Measurements from ENCODE around the gene CGNL1.

DNA sequence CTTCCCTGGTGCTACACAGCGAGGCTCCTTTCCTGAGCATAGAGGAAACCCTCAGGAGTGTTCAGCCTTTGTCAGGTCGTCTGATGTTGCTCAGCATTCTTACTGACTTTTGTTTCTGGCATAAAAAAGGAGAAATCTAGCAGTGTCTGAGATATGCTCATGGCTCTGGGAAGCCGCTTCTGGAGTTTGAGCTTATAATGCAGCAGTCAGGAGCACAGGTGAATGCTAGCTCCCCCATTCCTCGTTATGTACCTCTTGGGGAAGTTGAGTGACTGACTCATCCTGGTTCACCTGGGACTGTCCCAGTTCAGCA lies 166.2 kb downstream of the CGNL1 start:
- TF ChIP-seq, protein P1, sequence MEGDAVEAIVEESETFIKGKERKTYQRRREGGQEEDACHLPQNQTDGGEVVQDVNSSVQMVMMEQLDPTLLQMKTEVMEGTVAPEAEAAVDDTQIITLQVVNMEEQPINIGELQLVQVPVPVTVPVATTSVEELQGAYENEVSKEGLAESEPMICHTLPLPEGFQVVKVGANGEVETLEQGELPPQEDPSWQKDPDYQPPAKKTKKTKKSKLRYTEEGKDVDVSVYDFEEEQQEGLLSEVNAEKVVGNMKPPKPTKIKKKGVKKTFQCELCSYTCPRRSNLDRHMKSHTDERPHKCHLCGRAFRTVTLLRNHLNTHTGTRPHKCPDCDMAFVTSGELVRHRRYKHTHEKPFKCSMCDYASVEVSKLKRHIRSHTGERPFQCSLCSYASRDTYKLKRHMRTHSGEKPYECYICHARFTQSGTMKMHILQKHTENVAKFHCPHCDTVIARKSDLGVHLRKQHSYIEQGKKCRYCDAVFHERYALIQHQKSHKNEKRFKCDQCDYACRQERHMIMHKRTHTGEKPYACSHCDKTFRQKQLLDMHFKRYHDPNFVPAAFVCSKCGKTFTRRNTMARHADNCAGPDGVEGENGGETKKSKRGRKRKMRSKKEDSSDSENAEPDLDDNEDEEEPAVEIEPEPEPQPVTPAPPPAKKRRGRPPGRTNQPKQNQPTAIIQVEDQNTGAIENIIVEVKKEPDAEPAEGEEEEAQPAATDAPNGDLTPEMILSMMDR (IDR thresholded peaks at IDR 0.05) = no peak
- no peak for TF ChIP-seq POLR2A (IDR thresholded peaks at IDR 0.05)

Data from lower leg skin (tissue), 3 donors.